DOHH2 (cell line): ENCODE data around the gene AP4B1.

Source experiments
- H3F3A ChIP-seq: fragments of 200-600 bp; sonication (generic), shearing (Covaris generic); 2 replicates; pipeline ENCODE4 v1.6.0; 2016; ENCODE audit warnings: antibody characterized with exemption, mild to moderate bottlenecking; ENCODE audit not compliant: control insufficient read depth, insufficient read depth
- H3K27ac ChIP-seq: fragments of 200-600 bp; sonication (generic); 2 replicates; pipeline ENCODE4 v1.5.1; 2014; ENCODE audit warnings: low read depth, mild to moderate bottlenecking, low read length, moderate library complexity
- H3K27me3 ChIP-seq: fragments of 200-600 bp; sonication (generic); 2 replicates; pipeline ENCODE4 v1.6.1; 2014; ENCODE audit warnings: mild to moderate bottlenecking, low read length, mixed read lengths; ENCODE audit not compliant: control insufficient read depth
- H3K36me3 ChIP-seq: fragments of 200-600 bp; sonication (generic); 2 replicates; pipeline ENCODE4 v1.6.1; 2014; ENCODE audit warnings: mild to moderate bottlenecking, low read length, moderate library complexity, mixed read lengths; ENCODE audit not compliant: control insufficient read depth
- H3K4me1 ChIP-seq: fragments of 200-600 bp; sonication (generic); 2 replicates; pipeline ENCODE4 v1.6.1; 2014; ENCODE audit warnings: mild to moderate bottlenecking, low read length, mixed read lengths; ENCODE audit not compliant: control insufficient read depth
- H3K4me2 ChIP-seq: fragments of 200-600 bp; sonication (generic); 2 replicates; pipeline ENCODE4 v1.6.0; 2014; ENCODE audit warnings: mild to moderate bottlenecking, low read length, moderate library complexity
- H3K4me3 ChIP-seq: fragments of 200-600 bp; sonication (generic); 2 replicates; pipeline ENCODE4 v1.5.1; 2014; ENCODE audit warnings: mild to moderate bottlenecking, low read length, mixed read lengths
- H3K79me2 ChIP-seq: fragments of 200-600 bp; sonication (generic); 2 replicates; pipeline ENCODE4 v1.6.1; 2014; ENCODE audit warnings: mild to moderate bottlenecking, low read length, mixed read lengths; ENCODE audit not compliant: control insufficient read depth
- H3K9me2 ChIP-seq: fragments of 200-600 bp; sonication (generic); replicated peaks from 2 replicates; pipeline ENCODE4 v1.6.1; 2014; ENCODE audit warnings: mild to moderate bottlenecking, low read length, mixed read lengths; ENCODE audit not compliant: control insufficient read depth
- H3K9me3 ChIP-seq: fragments of 200-600 bp; sonication (generic); 2 replicates; pipeline ENCODE4 v1.6.1; 2014; ENCODE audit warnings: antibody characterized with exemption, low read length, mixed read lengths; ENCODE audit not compliant: control insufficient read depth, insufficient read depth
- H4K20me1 ChIP-seq: fragments of 200-600 bp; sonication (generic); 2 replicates; pipeline ENCODE4 v1.6.0; 2014; ENCODE audit warnings: low read depth, mild to moderate bottlenecking, antibody characterized with exemption, low read length, moderate library complexity; ENCODE audit not compliant: control insufficient read depth, insufficient read depth
- CTCF ChIP-seq: fragments of 200-600 bp; sonication (generic); IDR thresholded peaks from one replicate; pipeline ENCODE4 v1.5.1; 2014; ENCODE audit warnings: antibody characterized with exemption, mild to moderate bottlenecking, low read depth, low read length; ENCODE audit not compliant: poor library complexity, severe bottlenecking
- EZH2phosphoT487 ChIP-seq: fragments of 200-600 bp; sonication (generic); IDR thresholded peaks from 2 replicates; pipeline ENCODE4 v1.6.1; 2017; ENCODE audit warnings: borderline replicate concordance, mild to moderate bottlenecking, antibody characterized with exemption, low read length, moderate library complexity, mixed read lengths

The AP4B1 gene

GRCh38 chr1:113879739-113880038 is 24.9 kb downstream of the AP4B1 start:
- no peaks in the 10 kb centered on the region for H3K9me3 ChIP-seq
- H3K4me3 ChIP-seq, result no peak overlapping the region
- no peaks in the 10 kb centered on the region for H3K36me3 ChIP-seq
- no peak overlapping the region for H3K27ac ChIP-seq
- H3K4me1 ChIP-seq, result peaks cover 10% of the 10 kb centered on the region
- no peaks in the 10 kb centered on the region for H4K20me1 ChIP-seq
- no peaks in the 10 kb centered on the region for H3K9me2 ChIP-seq
- no peaks in the 10 kb centered on the region for H3K27me3 ChIP-seq
- H3K79me2 ChIP-seq, result no peaks in the 10 kb centered on the region
- TF ChIP-seq CTCF (no peak), EZH2phosphoT487 (no peak)
- no peak overlapping the region for H3K4me2 ChIP-seq
- no peaks in the 10 kb centered on the region for H3F3A ChIP-seq

- no peaks in the 10 kb centered on the region for H3K36me3 ChIP-seq
- no peak overlapping the region for H3K27ac ChIP-seq
- H3K4me2 ChIP-seq, result no peak overlapping the region
- peaks cover 19% of the 10 kb centered on the region for H3F3A ChIP-seq
- TF ChIP-seq CTCF (no peak), EZH2phosphoT487 (no peak)
- no peak overlapping the region for H3K4me3 ChIP-seq
- no peaks in the 10 kb centered on the region for H3K9me2 ChIP-seq
- H3K27me3 ChIP-seq, result no peaks in the 10 kb centered on the region
- no peaks in the 10 kb centered on the region for H4K20me1 ChIP-seq
- H3K9me3 ChIP-seq, result no peaks in the 10 kb centered on the region
- H3K4me1 ChIP-seq, result peaks cover 39% of the 10 kb centered on the region
- H3K79me2 ChIP-seq, result peaks cover 3% of the 10 kb centered on the region
These were observed 28.4 kb downstream of the AP4B1 start for GRCh38 chr1:113876176-113876575.

GRCh38 chr1:113875714-113876113 is 28.9 kb downstream of the AP4B1 start:
- no peak overlapping the region for H3K27ac ChIP-seq
- H3K79me2 ChIP-seq, result peaks cover 8% of the 10 kb centered on the region
- no peak overlapping the region for H3K4me2 ChIP-seq
- no peaks in the 10 kb centered on the region for H3K9me2 ChIP-seq
- H4K20me1 ChIP-seq, result no peaks in the 10 kb centered on the region
- no peaks in the 10 kb centered on the region for H3K27me3 ChIP-seq
- TF ChIP-seq EZH2phosphoT487 (no peak), CTCF (no peak)
- no peak overlapping the region for H3K4me3 ChIP-seq
- H3K9me3 ChIP-seq, result no peaks in the 10 kb centered on the region
- peaks cover 21% of the 10 kb centered on the region for H3F3A ChIP-seq
- no peaks in the 10 kb centered on the region for H3K36me3 ChIP-seq
- H3K4me1 ChIP-seq, result peaks cover 39% of the 10 kb centered on the region
